Measurements from ENCODE around the gene RWDD1.
"Not testable (repeated sequence)": the region's sequence is repeated elsewhere in the genome, so short reads cannot be mapped to it uniquely, and the experiment has no call there.

The RWDD1 gene

GRCh38 chr6:116561377-116562018 is 9.8 kb upstream of the RWDD1 start:
- no peak for DNase-seq

DNA sequence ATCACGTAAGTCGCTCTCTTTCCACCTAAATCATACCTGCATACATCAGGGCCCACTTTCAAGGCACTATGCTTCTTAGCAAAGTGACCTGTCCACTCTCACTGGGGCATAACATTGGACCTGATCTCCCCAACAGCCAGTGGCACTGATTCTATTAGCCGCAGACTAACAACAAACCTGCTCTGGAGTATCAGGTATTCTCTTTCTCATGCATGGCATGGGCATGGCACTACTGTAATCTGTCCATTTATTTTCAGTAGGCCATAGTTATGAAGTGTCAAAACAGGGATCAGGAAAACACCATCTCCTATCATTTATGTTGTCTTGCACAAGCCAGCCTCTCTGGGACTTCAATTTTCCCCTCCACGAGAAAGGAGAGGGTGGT is 9.3 kb upstream of the RWDD1 start:
- DNase-seq = no peak

DNA sequence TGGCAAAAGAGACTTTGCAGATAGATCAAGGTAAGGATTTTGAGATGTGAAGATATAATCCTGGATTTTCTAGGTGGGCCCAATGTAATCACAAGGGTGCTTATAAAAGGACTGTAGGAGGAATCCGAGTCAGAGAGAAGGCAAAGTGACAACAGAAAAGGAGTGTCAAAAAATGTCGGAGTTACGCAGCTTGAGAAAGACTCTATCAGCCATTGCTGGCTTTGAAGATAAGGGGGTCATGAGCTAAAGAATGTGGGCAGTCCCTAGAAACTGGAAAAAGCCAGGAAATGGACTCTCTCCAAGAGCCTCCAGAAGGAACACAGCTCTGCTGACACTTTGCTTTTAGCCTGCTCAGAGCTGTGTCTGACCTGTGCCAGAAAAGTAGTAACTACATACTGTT is 8.7 kb upstream of the RWDD1 start:
- no peak for DNase-seq

- DNase-seq = no peak
Measured at GRCh38 chr6:116563830-116564229, 7.5 kb upstream of the RWDD1 start.

GRCh38 chr6:116564311-116564710 is 7.0 kb upstream of the RWDD1 start:
- no peak for DNase-seq

- no peak for DNase-seq
Measured at GRCh38 chr6:116564921-116565872, 6.1 kb upstream of the RWDD1 start.

DNA sequence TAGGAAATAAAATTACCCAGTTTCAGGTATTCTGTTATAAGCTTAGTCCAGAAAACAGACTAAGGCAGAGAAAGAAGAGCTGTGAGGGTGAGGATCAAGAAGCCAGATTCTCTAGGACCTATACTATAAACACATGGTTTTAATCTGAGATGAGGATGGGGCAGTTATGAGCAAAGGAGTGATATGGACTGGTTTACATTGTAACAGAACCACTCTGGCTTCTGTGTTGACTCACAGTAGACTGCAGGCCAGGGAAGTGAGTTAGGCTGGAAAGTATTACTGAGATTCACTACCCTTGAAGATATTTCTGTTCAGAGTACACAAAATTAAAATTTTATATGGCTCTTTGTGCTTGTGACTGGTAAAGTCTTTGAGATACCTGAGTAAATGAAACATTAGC is 3.2 kb upstream of the RWDD1 start:
- no peak for DNase-seq

- DNase-seq = no peak
Measured at GRCh38 chr6:116568821-116569755, 2.2 kb upstream of the RWDD1 start.

DNA sequence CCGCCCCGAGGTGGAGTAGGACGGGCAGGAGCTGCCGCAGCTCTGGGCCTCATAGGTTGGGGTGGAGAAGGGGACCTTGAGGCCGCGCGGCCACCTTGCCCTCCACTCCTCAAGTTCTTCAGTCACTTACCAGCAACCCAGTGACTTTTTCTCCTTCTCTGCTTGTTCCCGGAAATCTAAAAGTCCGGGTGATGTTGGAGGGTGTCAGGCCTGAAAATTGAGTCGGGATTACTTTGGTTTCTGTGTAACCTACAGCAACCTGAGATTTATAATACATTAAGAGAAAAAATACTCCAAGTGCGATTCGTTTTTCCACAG is 338 bp downstream of the RWDD1 start:
- DNase-seq = no peak

- no peak for DNase-seq
Measured at GRCh38 chr6:116572162-116572561, 858 bp downstream of the RWDD1 start.

DNA sequence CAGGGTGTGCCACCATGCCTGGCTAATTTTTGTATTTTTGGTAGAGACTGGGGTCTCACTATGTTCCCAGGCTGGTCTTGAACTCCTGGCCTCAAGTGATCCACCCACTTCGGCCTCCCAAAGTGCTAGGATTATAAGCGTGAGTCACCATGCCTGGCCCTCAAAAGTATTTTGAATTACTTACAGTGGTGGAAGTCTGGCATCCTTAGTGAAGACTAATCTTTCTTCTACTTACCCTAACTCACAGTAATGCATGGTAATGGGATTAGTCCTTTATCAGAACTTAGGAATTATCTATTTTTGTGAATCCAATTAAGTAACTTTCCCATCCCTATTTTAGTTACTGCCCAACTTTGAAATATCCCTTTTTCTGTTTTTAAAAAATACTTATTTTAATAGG is 3.9 kb downstream of the RWDD1 start:
- no peak for DNase-seq

- no peak for DNase-seq
Measured at GRCh38 chr6:116577486-116577885, 6.2 kb downstream of the RWDD1 start.

- no peak for DNase-seq
Measured at GRCh38 chr6:116578335-116578734, 7.0 kb downstream of the RWDD1 start.

DNA sequence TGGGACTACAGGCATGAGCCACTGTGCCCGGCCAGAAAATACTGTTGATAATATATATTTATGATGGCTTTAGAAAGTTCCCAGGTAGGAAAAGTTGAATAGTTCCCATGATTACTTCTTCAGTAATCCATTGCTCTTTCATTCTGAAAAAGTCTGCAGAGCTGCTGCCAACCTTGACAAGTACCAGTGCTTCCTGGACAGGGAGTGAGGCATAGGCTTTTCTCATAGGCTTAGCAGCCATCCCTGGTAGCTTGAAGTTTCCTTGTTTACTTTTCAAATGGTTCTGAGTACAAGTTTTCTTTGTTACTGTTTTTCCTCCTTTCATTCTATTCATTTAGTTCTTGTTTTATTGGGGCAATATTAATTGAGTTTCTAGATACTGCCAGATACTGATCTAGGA is 7.8 kb downstream of the RWDD1 start:
- no peak for DNase-seq

- no peak for DNase-seq
Measured at GRCh38 chr6:116580198-116580597, 8.9 kb downstream of the RWDD1 start.

DNA sequence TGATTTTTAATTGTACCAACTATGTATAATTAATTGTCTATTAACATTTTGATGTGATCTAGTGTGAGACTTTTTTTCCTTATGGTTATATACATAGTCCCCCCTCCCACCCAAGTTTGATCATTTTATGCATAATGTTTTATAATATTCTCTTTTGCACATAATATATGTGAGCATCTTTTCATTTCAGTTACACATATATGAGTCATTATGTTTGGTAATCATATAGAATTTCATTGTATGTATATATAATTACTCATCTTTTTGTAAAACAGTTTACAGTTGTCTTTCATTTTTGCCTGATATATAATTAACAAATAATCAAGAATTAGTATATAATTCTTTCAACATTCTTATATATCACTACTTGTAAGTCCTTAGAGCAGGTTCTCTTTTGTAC is 15.0 kb downstream of the RWDD1 start:
- DNase-seq = no peak

- no peak for DNase-seq
Measured at GRCh38 chr6:116586738-116587137, 15.4 kb downstream of the RWDD1 start.

- DNase-seq = no peak
Measured at GRCh38 chr6:116595247-116595646, 23.9 kb downstream of the RWDD1 start.

DNA sequence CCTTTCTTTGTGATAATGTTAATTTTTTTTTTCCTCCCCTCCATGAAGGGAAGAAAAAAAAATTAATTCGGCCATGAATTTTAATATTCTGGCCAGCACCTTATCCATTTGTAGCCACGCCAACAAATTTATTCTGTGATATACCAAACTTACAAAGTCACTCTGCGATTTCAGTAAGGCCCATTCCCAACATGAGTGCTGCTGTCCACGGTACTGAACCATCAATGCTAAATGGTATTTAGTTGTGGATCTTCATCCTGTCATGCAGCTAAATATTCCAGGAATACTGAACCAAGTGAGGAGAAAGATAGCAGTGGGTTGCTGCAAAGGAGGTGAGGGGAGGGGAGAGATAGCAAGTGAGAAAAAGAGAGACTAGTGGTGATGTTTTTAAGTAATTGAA is 25.5 kb downstream of the RWDD1 start:
- no peak for DNase-seq

- DNase-seq = not testable (repeated sequence)
Measured at GRCh38 chr6:116603916-116604315, 32.6 kb downstream of the RWDD1 start.

DNA sequence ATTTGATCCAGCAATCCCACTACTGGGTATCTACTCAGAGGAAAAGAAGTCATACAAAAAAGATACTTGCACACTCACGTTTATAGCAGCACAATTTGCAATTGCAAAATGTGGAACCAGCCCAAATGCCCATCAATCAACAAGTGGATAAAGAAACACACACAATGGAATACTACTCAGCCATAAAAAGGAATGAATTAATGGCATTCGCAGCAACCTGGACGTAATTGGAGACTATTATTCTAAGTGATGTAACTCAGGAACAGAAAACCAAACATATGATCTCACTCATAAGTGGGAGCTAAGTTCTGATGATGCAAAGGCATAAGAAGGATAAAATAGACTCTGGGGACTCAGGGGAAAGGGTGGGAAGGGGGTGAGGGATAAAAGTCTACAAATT is 33.6 kb downstream of the RWDD1 start:
- DNase-seq = not testable (repeated sequence)

DNA sequence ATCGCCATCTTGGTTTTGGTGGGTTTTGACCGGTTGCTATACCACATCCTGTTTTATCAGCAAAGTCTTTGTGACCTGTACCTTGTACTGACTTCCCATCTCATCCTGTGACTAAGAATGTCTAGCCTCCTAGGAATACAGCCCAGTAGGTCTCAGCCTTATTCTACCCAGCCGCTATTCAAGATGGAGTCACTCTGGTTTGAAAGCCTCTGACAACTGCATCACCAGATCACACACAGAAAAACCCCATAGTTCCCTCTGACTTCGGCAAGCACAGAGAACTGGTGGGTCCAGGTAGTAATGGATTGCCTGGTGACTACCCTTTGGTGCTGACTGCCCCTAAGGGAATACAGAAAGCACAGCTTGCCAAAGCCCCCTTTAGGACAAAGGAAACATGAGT is 34.6 kb downstream of the RWDD1 start:
- no peak for DNase-seq

- DNase-seq = no peak
Measured at GRCh38 chr6:116611056-116611455, 39.8 kb downstream of the RWDD1 start.
